ENCODE measurements around the gene CERS6. TPM values are rescaled to one million over a fixed set of nuclear protein-coding genes. Genes with fewer than 3 reads are reported as not detected.

The CERS6 gene
- total RNA-seq, 1 experiment from 2014 or later, result 30.3 TPM

DNA sequence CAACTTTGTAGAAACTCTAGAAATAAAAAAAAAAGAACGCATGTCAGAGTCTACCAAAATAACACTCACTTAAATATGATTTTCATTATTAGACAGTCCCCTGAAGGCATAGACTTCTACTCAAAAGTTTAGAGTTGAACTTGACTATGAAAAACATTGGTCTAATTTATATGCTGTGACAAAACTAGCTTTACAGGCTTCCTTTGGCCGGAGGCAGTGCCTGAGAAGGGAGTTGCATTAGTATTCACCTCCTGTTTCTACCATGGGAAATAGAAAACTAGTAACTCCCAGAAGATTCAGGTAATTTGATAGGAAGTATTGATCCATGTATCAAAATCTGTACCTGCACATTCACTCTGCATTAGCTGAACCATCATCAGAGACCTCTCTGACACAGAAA lies 182.9 kb downstream of the CERS6 start:
- CTCF ChIA-PET, result interaction anchor here (0.9 kb wide), 1 partner anchor 13 kb away, joined by 4 read pairs; no protein-coding TSS in a partner anchor
- no peak overlapping the region for H3K27ac ChIP-seq (ENCODE audit: low read length)
- no TSS peak for BruUV-seq (replicated peaks)

DNA sequence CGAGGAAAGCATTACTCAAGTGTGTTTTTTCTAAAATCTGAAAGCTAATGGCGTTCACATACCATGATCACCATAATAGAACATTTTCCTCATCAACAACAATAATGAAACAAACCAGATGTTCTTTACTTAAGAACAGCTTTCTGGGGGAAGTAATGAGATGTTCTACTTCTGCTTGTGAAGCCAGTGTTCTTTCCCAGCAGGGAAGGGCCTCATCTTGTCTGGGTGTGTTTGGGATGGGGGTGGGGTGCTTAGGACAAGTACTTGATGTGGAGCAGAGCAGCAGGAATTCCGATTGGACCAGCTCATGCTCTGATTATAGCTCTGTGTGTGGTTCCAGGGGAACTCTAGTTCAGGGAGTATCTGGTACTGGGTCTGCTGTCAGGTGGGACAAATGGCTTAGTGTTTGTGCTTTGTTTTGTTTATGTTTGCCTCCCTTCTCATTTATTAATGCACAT lies 183.4 kb downstream of the CERS6 start:
- TF ChIP-seq, protein P1, sequence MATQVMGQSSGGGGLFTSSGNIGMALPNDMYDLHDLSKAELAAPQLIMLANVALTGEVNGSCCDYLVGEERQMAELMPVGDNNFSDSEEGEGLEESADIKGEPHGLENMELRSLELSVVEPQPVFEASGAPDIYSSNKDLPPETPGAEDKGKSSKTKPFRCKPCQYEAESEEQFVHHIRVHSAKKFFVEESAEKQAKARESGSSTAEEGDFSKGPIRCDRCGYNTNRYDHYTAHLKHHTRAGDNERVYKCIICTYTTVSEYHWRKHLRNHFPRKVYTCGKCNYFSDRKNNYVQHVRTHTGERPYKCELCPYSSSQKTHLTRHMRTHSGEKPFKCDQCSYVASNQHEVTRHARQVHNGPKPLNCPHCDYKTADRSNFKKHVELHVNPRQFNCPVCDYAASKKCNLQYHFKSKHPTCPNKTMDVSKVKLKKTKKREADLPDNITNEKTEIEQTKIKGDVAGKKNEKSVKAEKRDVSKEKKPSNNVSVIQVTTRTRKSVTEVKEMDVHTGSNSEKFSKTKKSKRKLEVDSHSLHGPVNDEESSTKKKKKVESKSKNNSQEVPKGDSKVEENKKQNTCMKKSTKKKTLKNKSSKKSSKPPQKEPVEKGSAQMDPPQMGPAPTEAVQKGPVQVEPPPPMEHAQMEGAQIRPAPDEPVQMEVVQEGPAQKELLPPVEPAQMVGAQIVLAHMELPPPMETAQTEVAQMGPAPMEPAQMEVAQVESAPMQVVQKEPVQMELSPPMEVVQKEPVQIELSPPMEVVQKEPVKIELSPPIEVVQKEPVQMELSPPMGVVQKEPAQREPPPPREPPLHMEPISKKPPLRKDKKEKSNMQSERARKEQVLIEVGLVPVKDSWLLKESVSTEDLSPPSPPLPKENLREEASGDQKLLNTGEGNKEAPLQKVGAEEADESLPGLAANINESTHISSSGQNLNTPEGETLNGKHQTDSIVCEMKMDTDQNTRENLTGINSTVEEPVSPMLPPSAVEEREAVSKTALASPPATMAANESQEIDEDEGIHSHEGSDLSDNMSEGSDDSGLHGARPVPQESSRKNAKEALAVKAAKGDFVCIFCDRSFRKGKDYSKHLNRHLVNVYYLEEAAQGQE (IDR thresholded peaks at IDR 0.05; ENCODE audit: insufficient read depth in 1 of 2, low read depth in 2 of 2, low read length in 1 of 2), result no peak
- TF ChIP-seq POLR2AphosphoS5 (IDR thresholded peaks at IDR 0.05; ENCODE audit: low read depth, low read length), result no peak
- TF ChIP-seq SIN3A (IDR thresholded peaks at IDR 0.05; ENCODE audit: borderline replicate concordance, insufficient read depth, low read depth, low read length), result no peak
- no peak for TF ChIP-seq TCF7L2 (IDR thresholded peaks at IDR 0.05; ENCODE audit: low read depth, low read length)
- TF ChIP-seq, protein P2, sequence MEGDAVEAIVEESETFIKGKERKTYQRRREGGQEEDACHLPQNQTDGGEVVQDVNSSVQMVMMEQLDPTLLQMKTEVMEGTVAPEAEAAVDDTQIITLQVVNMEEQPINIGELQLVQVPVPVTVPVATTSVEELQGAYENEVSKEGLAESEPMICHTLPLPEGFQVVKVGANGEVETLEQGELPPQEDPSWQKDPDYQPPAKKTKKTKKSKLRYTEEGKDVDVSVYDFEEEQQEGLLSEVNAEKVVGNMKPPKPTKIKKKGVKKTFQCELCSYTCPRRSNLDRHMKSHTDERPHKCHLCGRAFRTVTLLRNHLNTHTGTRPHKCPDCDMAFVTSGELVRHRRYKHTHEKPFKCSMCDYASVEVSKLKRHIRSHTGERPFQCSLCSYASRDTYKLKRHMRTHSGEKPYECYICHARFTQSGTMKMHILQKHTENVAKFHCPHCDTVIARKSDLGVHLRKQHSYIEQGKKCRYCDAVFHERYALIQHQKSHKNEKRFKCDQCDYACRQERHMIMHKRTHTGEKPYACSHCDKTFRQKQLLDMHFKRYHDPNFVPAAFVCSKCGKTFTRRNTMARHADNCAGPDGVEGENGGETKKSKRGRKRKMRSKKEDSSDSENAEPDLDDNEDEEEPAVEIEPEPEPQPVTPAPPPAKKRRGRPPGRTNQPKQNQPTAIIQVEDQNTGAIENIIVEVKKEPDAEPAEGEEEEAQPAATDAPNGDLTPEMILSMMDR (IDR thresholded peaks at IDR 0.05), result no peak
- BruUV-seq (replicated peaks), result no TSS peak
- ChIA-PET CTCF (no interaction called here), POLR2A (interaction anchor here (0.5 kb wide), 1 partner anchor 247 kb away, joined by 5 read pairs; no protein-coding TSS in a partner anchor)
- no peak for ATAC-seq
- no peaks in the 10 kb centered on the region for H3K27me3 ChIP-seq (ENCODE audit: control insufficient read depth, insufficient read depth, low read length)
- in situ Hi-C loops (cut with HindIII; ENCODE audit: low pct_unique_long_range_greater_than_20kb, low sequenced_read_pairs), result no loop called here
- no peak overlapping the region for H3K27ac ChIP-seq (ENCODE audit: low read length)
- no peak for DNase-seq (ENCODE audit: low read depth, low spot score)
- no peaks in the 10 kb centered on the region for H3K9me3 ChIP-seq (ENCODE audit: control insufficient read depth, insufficient read depth, low read depth, low read length)
- intact Hi-C loops (cut with micrococcal nuclease; ENCODE audit: unreplicated experiment), result no loop called here
- no peak overlapping the region for H3K4me3 ChIP-seq (ENCODE audit: low read depth in 2 of 2, low read length in 2 of 2)
- H3K4me1 ChIP-seq (ENCODE audit: control insufficient read depth, insufficient read depth, low read length), result no peaks in the 10 kb centered on the region
- no peaks in the 10 kb centered on the region for H3K36me3 ChIP-seq (ENCODE audit: control insufficient read depth, insufficient read depth, low read length)

More for the DNA sequence above, 182.9 kb downstream of the CERS6 start:
- TF ChIP-seq, protein P2 (IDR thresholded peaks at IDR 0.05), result no peak
- TF ChIP-seq, protein P1 (IDR thresholded peaks at IDR 0.05; ENCODE audit: insufficient read depth in 1 of 2, low read depth in 2 of 2, low read length in 1 of 2), result no peak
- no peak for TF ChIP-seq POLR2AphosphoS5 (IDR thresholded peaks at IDR 0.05; ENCODE audit: low read depth, low read length)
- no peak for DNase-seq (ENCODE audit: low read depth, low spot score)
- no peaks in the 10 kb centered on the region for H3K36me3 ChIP-seq (ENCODE audit: control insufficient read depth, insufficient read depth, low read length)
- H3K4me3 ChIP-seq (ENCODE audit: low read depth in 2 of 2, low read length in 2 of 2), result no peak overlapping the region
- no peaks in the 10 kb centered on the region for H3K9me3 ChIP-seq (ENCODE audit: control insufficient read depth, insufficient read depth, low read depth, low read length)
- intact Hi-C loops (cut with micrococcal nuclease; ENCODE audit: unreplicated experiment) (no loop called here), in situ Hi-C loops (cut with HindIII; ENCODE audit: low pct_unique_long_range_greater_than_20kb, low sequenced_read_pairs) (no loop called here)
- ATAC-seq, result no peak
- POLR2A ChIA-PET, result interaction anchor here (0.5 kb wide), 1 partner anchor 246 kb away, joined by 5 read pairs; no protein-coding TSS in a partner anchor
- no peaks in the 10 kb centered on the region for H3K27me3 ChIP-seq (ENCODE audit: control insufficient read depth, insufficient read depth, low read length)
- no peaks in the 10 kb centered on the region for H3K4me1 ChIP-seq (ENCODE audit: control insufficient read depth, insufficient read depth, low read length)
